Kidney (tissue), 14 donors: ENCODE data around the gene SIGLEC8. TPM values are rescaled to one million over a fixed set of nuclear protein-coding genes. Genes with fewer than 3 reads are reported as not detected.

Experiments
- DNase-seq, 5 donors: peaks; one replicate each; pipeline ENCODE4 v3.0.0-alpha.2; 2013 to 2020
- FAIRE-seq: peaks from 2 replicates; lab custom pipeline; 2012; peaks lifted over from hg19 to GRCh38; lab: Jason Lieb, UNC
- H3K27ac ChIP-seq, 2 donors: one replicate each; pipeline ENCODE4 v1.7.0; 2013; ENCODE audit warnings: low read depth in 2 of 2, low read length in 2 of 2, inconsistent platforms in 1 of 2
- H3K27me3 ChIP-seq: one replicate; pipeline ENCODE4 v1.7.1; 2013; ENCODE audit warnings: low read length, inconsistent platforms; ENCODE audit not compliant: control insufficient read depth, insufficient read depth
- H3K36me3 ChIP-seq, 3 donors: one replicate each; pipeline versions ENCODE4 v1.7.0 to v1.7.1; 2013; ENCODE audit warnings: low read length in 3 of 3, control low read depth in 1 of 3, inconsistent platforms in 1 of 3; ENCODE audit not compliant: insufficient read depth in 3 of 3, control insufficient read depth in 2 of 3
- H3K4me1 ChIP-seq, 3 donors: one replicate each; pipeline versions ENCODE4 v1.7.0 to v1.7.1; 2013; ENCODE audit warnings: low read length in 3 of 3, inconsistent platforms in 1 of 3, low read depth in 1 of 3; ENCODE audit not compliant: control insufficient read depth in 2 of 3, insufficient read depth in 2 of 3
- H3K4me3 ChIP-seq, 3 donors: one replicate each; pipeline versions ENCODE4 v1.7.0 to v1.8.1; 2013; ENCODE audit warnings: low read length in 3 of 3, control low read depth in 1 of 3, inconsistent platforms in 1 of 3
- H3K9ac ChIP-seq, 3 donors: one replicate each; pipeline versions ENCODE4 v1.7.0 to v1.7.1; 2013; ENCODE audit warnings: low read length in 3 of 3, control low read depth in 1 of 3, inconsistent platforms in 1 of 3
- H3K9me3 ChIP-seq, 3 donors: one replicate each; pipeline versions ENCODE4 v1.7.0 to v1.7.1; 2013; ENCODE audit warnings: low read length in 3 of 3, control low read depth in 1 of 3, inconsistent platforms in 1 of 3; ENCODE audit not compliant: control insufficient read depth in 2 of 3, insufficient read depth in 1 of 3
- CTCF ChIP-seq: IDR thresholded peaks from 3 replicates; pipeline ENCODE4 v1.5.1; 2012; ENCODE audit warnings: mild to moderate bottlenecking, moderate library complexity, borderline replicate concordance; ENCODE audit not compliant: insufficient read depth; ENCODE audit errors: extremely low read depth
- intact Hi-C: fragments of 100-400 bp; cut with DNase I; formaldehyde crosslinking; loops from one replicate; pipeline ENCODE4 v1.11.1; 2022
- polyA plus RNA-seq: library from polyadenylated mRNA; stranded (reverse); fragments of 350-450 nt; fragmentation: Illumina TruSeq; extraction: RNeasy Lipid Tissue Mini Kit (QIAGEN cat#74804); gene quantifications from one replicate; pipeline ENCODE4 v1.2.3, GENCODE V29; 2014; ENCODE audit warnings: low read depth, low replicate concordance; ENCODE audit not compliant: insufficient read depth
- total RNA-seq: library from RNA; stranded (reverse); fragmentation: NEBNext Ultra II Directional; extraction: Animal tissue kit (Norgen Biotek cat#: 25700); gene quantifications from one replicate; pipeline ENCODE4 v1.2.1, GENCODE V29; 2021
- donor health status: control.
- donor health status: control.
- donor health status: control.
- donor health status: control.
- donor health status: control.
- donor health status: DM: yes; HTN: yes; CAD: no.
- donor health status: Normal renal cell carcinoma (clear cell type).

The SIGLEC8 gene
- total and polyA plus RNA-seq, 2 donors from 2014 or later, result 1.8 TPM; not detected in 1

GRCh38 chr19:51478381-51479234 is 20.4 kb upstream of the SIGLEC8 start, which contains the start of gene CEACAM18:
Gene CEACAM18, plus strand, starts transcription at chr19:51478539.
- intact Hi-C loops, result loop anchor here (10.0 kb wide), 1 partner anchor 166 kb away; the partner anchor contains the start of gene SIGLEC14

GRCh38 chr19:51477344-51477743 is 19.1 kb upstream of the SIGLEC8 start:
- no peaks in the 10 kb centered on the region for H3K4me1 ChIP-seq
- no peaks in the 10 kb centered on the region for H3K36me3 ChIP-seq
- intact Hi-C loops, result loop anchor here (10.0 kb wide), 1 partner anchor 167 kb away; the partner anchor contains the start of gene SIGLEC14
- no peaks in the 10 kb centered on the region for H3K27me3 ChIP-seq
- DNase-seq, result no peak
- no peak for FAIRE-seq
- no peak for TF ChIP-seq CTCF
- H3K4me3 ChIP-seq, result no peak overlapping the region
- H3K9ac ChIP-seq, result no peak overlapping the region
- H3K27ac ChIP-seq, result no peak overlapping the region
- H3K9me3 ChIP-seq, result peaks cover 0 to 3% (median 0%) of the 10 kb centered on the region in 3 donors

More at GRCh38 chr19:51478381-51479234, 20.4 kb upstream of the SIGLEC8 start, which contains the start of gene CEACAM18:
- no peak within 1 kb of the TSS for H3K27ac ChIP-seq
- TF ChIP-seq CTCF, result no peak
- DNase-seq (no peak), FAIRE-seq (no peak)
- H3K4me1 ChIP-seq, result no peaks in the 10 kb centered on the region
- no peak within 1 kb of the TSS for H3K9ac ChIP-seq
- H3K36me3 ChIP-seq, result no peaks in the 10 kb centered on the region
- H3K27me3 ChIP-seq, result no peaks in the 10 kb centered on the region
- peaks cover 0 to 3% (median 0%) of the 10 kb centered on the region in 3 donors for H3K9me3 ChIP-seq
- no peak within 1 kb of the TSS for H3K4me3 ChIP-seq

- no peak overlapping the region for H3K9ac ChIP-seq
- H3K36me3 ChIP-seq, result no peaks in the 10 kb centered on the region
- TF ChIP-seq CTCF, result no peak
- FAIRE-seq (no peak), DNase-seq (no peak)
- no peaks in the 10 kb centered on the region for H3K27me3 ChIP-seq
- H3K9me3 ChIP-seq, result peaks cover 0 to 3% (median 0%) of the 10 kb centered on the region in 3 donors
- H3K27ac ChIP-seq, result no peak overlapping the region
- H3K4me3 ChIP-seq, result no peak overlapping the region
- no peaks in the 10 kb centered on the region for H3K4me1 ChIP-seq
- intact Hi-C loops, result loop anchor here (10.0 kb wide), 1 partner anchor 169 kb away; the partner anchor contains the start of gene SIGLEC14
Measured at GRCh38 chr19:51476164-51476563, 17.9 kb upstream of the SIGLEC8 start.
